NCI-H526 treated with DMSO at 0.1 percent for 48 hours (cell line): Measurements from ENCODE around the gene CLMN.
A peak's percentile ranks its signal among the peaks of the same experiment; 100 is the strongest.
"Not testable (repeated sequence)": the region's sequence is repeated elsewhere in the genome, so short reads cannot be mapped to it uniquely, and the experiment has no call there.

Experiments
- DNase-seq: peaks from one replicate; lab custom pipeline; 2025; lab: John Stamatoyannopoulos, UW

The CLMN gene

GRCh38 chr14:95287176-95287754, 32.4 kb downstream of the CLMN start:
- DNase-seq = peak; percentile 72

- DNase-seq = peak; percentile 53
Measured at GRCh38 chr14:95286645-95287044, 33.1 kb downstream of the CLMN start.

GRCh38 chr14:95285566-95285965, 34.1 kb downstream of the CLMN start:
- no peak for DNase-seq

- not testable (repeated sequence) for DNase-seq
Measured at GRCh38 chr14:95283802-95284201, 35.9 kb downstream of the CLMN start.

- not testable (repeated sequence) for DNase-seq
Measured at GRCh38 chr14:95282986-95283380, 36.7 kb downstream of the CLMN start.

- DNase-seq = no peak
Measured at GRCh38 chr14:95282354-95282985, 37.2 kb downstream of the CLMN start.

GRCh38 chr14:95281560-95282176, 38.0 kb downstream of the CLMN start:
- no peak for DNase-seq

- no peak for DNase-seq
Measured at GRCh38 chr14:95275494-95275893, 44.2 kb downstream of the CLMN start.

GRCh38 chr14:95274874-95275273, 44.8 kb downstream of the CLMN start:
- DNase-seq = no peak

- no peak for DNase-seq
Measured at GRCh38 chr14:95274279-95274678, 45.4 kb downstream of the CLMN start.

GRCh38 chr14:95273001-95273978, 46.4 kb downstream of the CLMN start:
- no peak for DNase-seq

- no peak for DNase-seq
Measured at GRCh38 chr14:95272057-95272456, 47.7 kb downstream of the CLMN start.

GRCh38 chr14:95270203-95270602, 49.5 kb downstream of the CLMN start:
- no peak for DNase-seq

GRCh38 chr14:95269493-95269892, 50.2 kb downstream of the CLMN start:
- no peak for DNase-seq

- DNase-seq = no peak
Measured at GRCh38 chr14:95268350-95268749, 51.4 kb downstream of the CLMN start.

GRCh38 chr14:95267306-95267705, 52.4 kb downstream of the CLMN start:
- DNase-seq = peak; percentile 26

GRCh38 chr14:95265106-95266094, 54.3 kb downstream of the CLMN start:
- peak; percentile 83 for DNase-seq

- no peak for DNase-seq
Measured at GRCh38 chr14:95264271-95264973, 55.3 kb downstream of the CLMN start.

- DNase-seq = no peak
Measured at GRCh38 chr14:95263527-95264231, 56.0 kb downstream of the CLMN start.

GRCh38 chr14:95262511-95262891, 57.2 kb downstream of the CLMN start:
- DNase-seq = no peak
